ENCODE measurements around the gene SPINK7.
"Not testable (repeated sequence)": the region's sequence is repeated elsewhere in the genome, so short reads cannot be mapped to it uniquely, and the experiment has no call there.

The SPINK7 gene

DNA sequence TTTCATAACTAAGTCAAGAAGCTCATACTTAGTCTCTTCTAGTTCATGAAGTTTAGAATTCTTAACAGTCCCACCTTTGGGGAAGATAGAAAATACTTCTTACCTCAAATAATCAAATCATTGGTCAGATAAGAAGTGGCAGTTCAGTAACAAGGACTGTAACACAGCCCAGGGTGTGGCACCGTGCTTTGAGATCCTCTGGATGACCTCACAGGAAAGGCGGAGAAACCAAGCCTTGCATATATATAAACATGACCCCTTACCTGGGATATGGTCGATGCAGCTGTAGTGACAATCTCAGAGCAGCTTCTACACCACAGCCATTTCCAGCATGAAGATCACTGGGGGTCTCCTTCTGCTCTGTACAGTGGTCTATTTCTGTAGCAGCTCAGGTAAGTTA lies at the start of gene SPINK7:
Gene SPINK7, plus strand, starts transcription at position 271 of the 400 bp plus-strand sequence. Its CDS starts 61 bp downstream, at position 332.
- no peak for DNase-seq

DNA sequence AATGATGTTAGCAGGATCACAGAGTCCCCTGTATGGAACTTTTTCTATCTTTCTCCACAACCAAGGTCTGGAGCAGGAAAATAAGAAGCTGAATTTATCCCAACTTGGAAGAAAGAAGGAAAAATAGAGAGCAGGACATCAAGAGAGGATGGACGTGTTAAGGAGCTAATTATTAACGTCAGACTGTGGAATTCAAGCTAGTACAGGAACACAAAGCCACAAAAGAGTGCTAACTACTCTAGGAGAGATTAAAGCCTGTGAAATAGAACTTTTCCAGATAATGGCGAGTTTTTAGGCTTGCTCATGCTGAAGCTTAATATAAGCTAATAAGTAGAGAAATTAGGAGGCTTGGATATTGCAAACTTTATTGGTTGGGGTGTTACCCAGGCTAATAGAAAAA lies 44.3 kb upstream of the SPINK7 start:
- no peak for DNase-seq

DNA sequence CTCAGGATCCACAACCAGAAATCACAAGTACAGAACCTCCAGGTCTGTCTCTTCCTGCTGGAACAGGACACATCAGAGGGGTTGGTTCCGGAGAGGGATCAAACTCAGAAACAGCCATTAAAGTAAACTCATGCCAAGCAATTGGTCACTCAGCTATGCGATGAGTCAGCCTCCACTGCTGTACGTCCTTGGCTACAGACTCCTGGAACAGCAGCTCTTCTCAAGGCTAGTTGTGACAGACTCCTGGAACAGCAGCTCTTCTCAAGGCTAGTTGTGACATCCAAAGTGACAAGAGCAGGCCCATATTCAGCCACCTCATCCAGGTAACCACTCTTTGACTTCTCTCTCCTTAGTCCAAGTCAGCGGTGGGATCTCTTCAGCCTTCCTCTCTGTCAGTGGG lies 43.7 kb upstream of the SPINK7 start, which contains the start of gene SPINK13:
Gene SPINK13, plus strand, starts transcription at position 229 of the 400 bp plus-strand sequence. CDS start 1,279 bp downstream, outside the sequence.
- DNase-seq: no peak

DNA sequence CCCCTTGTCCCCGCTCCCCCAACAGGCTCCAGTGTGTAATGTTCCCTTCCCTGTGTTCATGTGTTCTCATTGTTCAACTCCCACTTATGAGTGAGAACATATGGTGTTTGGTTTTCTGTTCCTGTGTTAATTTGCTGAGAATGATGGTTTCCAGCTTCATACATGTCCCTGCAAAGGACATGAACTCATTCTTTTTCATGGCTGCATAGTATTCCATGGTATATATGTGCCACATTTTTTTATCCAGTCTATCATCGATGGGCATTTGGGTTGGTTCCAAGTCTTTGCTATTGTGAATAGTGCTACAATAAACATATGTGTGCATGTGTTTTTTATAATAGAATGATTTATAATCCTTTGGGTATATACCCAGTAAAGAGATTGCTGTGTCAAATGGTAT lies 37.1 kb upstream of the SPINK7 start:
- DNase-seq: not testable (repeated sequence)

DNA sequence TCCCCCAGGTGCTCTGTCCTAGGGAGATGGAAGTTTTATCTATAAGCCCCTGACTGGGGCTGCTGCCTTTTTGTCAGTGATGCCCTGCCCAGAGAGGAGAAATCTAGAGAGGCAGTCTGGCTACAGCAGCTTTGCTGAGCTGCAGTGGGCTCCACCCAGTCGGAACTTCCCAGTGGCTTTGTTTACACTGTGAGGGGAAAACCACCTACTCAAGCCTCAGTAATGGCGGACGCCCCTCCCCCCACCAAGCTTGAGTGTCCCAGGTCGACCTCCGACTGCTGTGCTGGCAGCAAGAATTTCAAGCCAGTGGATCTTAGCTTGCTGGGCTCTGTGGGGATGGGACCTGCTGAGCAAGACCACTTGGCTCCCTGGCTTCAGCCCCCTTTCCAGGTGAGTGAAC lies 31.3 kb upstream of the SPINK7 start:
- DNase-seq: not testable (repeated sequence)

GRCh38 chr5:148281336-148281735 lies 30.9 kb upstream of the SPINK7 start:
- DNase-seq: not testable (repeated sequence)

DNA sequence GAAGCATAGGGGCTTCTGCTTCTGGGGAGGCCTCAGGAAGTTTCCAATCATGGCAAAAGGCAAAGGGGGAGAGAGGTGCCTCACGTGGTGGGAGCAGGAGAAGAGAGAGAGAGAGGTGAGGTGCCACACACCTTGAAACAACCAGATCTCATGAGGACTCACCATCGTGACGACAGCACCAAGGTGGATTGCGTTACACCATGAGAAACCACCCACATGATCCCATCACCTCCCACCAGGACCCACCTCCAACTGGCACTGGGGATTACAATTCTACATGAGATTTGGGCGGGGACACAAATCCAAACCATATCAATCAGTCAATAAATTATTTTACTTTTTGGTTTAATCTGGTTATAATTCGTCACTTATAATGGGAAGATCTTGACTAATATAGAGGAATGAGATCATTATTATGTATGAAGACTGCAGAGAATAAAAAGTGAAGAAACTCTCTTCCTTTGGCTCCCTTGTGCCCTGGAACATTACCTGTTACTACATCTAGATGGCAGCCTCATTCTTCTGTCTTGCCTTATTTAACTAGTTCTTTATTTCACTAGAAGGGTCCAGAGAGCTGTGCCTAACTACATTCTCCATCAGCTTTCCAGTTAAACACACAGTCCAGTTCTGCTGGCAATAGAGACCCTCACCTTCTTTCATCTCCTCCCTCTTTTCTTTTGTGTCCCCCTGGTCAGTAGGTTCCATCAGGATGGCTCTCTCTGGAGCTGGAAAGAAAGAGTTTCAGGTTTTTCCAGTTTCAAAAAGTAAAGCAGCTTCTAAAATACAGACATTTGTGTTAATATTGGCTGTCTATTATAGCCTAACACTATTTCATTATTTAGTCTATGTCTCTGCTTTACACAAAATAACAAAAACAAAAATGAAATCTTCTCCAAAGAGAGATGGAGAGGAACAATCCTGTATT lies 21.7 kb upstream of the SPINK7 start:
- no peak for DNase-seq

DNA sequence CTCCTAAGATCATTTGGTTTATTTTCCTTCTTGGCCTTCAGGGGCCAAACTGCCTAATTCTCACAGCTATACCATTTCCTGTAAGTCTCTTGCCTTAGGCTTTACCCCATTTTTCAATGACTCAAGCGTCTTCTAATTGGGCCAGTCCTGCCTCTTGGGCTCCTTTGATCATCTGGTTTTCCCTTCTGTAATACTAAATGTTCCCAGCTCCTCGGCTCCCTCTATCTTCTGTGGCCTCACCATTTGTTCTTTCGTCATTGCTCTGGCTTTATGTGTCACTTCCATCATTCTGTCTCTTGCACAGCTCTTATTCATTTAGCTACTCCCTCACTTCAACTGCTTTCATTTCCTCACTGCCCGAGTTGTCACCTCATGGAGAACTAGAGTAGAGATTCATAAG lies 14.5 kb upstream of the SPINK7 start:
- no peak for DNase-seq

- no peak for DNase-seq
Measured at GRCh38 chr5:148306446-148306845, 5.8 kb upstream of the SPINK7 start.

- no peak for DNase-seq
Measured at GRCh38 chr5:148309019-148309418, 3.2 kb upstream of the SPINK7 start.

- DNase-seq: no peak
Measured at GRCh38 chr5:148309746-148310145, 2.5 kb upstream of the SPINK7 start.

DNA sequence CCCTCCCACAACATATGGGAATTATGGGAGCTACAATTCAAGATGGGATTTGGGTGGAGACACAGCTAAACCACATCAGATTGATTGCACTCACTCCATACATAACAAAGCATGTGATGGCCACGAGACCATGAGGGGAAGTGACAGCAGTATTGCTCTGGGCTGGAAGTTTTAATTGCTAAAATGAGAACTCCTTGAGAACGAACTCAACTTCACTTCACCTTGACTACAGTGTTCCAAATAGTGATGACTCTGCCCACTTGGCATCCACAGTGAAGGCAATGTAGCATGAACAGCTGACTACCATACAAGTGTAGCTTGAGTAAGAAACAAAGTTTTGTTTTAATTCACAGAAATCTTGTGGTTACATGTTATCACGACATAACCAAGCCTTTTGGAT lies 739 bp upstream of the SPINK7 start:
- no peak for DNase-seq

- DNase-seq: no peak
Measured at GRCh38 chr5:148314187-148314586, 2.0 kb downstream of the SPINK7 start.

DNA sequence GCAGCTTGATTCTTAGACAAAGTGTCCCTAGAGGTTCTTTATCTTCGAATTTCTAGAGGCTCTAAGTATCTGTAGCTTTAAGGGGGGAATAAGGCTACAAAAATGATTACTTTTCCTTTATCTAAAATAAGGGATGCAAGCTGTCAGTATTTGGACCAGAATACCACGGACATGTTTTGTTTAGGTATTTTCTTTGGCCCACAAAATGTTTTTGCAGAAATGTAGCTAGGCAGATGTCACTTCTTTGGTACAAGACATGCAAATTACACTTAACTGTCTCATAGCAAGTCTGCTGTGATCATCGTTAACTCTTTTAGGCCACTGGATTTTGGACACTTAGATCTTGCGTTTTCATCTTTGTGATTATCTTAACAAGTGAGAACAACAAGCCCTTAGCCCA lies 2.5 kb downstream of the SPINK7 start:
- DNase-seq: no peak

GRCh38 chr5:148320011-148320963 lies 8.1 kb downstream of the SPINK7 start:
- peak in 1 of 2 experiments; percentile 11 for DNase-seq

DNA sequence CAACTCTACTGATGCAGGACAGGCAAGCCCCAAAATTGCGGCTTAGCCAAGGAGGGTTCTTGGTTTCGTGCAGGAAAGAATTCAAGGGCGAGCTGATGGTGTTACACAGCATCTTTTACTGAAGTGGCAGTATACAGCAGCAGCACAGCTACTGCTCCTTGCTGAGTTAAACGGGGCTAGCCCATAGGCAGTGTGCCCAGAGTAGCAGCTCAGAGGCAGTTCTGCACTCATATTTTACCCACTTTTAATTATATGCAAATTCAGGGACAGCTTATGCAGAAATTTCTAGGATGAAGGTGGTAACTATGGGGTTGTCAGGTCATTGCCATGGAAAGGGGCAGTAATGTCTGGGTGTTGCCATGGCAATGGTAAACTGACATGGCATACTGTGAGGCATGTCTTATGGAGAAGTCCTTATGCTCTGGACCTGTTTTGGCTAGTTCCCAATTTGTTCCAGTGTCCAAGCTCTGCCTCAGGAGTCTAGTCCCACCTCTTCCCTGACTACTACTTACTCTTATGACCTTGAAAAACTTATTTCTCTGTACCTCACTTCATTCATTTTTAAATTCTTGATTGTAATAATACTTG lies 21.1 kb downstream of the SPINK7 start:
- DNase-seq: no peak

GRCh38 chr5:148335259-148335658 lies 23.0 kb downstream of the SPINK7 start, which contains the start of gene SPINK9:
Gene SPINK9 (plus strand): TSS chr5:148335559. CDS start chr5:148335614, 55 bp downstream.
- no peak for DNase-seq

GRCh38 chr5:148336704-148337435 lies 24.6 kb downstream of the SPINK7 start:
- no peak for DNase-seq

DNA sequence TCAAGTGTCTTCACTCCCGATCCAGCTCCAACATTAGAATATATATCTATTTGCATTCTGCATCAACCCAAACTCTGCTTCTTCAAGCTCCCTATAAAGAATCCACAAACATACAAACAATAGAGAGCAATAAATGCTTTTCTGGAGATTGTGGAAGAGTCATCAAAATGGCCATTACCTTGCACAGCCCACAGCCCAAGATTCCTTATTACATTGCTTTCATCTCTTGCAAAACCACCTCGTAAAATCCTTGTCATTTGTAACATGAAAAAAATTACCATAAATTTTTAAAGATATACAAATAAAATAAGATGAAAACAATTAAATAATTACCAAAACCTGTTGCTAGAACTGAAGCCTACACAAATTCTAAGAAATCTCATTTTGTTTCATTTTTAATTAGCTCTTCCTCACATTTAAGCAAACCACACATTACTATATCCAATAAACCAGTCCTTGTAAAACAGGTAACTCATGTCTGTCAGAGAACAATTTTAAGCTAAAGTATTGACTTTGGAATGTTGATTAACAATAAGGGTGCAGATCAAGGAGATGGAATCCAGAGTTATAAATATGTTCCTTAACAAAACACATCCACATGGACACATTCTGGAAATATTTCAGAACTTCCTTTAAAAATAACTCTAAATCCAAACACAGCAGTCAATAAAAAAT lies 30.3 kb downstream of the SPINK7 start:
- no peak for DNase-seq

GRCh38 chr5:148343046-148343407 lies 30.8 kb downstream of the SPINK7 start:
- DNase-seq: no peak
